ENCODE data around the gene PPM1N. TPM values are rescaled to one million over a fixed set of nuclear protein-coding genes. Genes with fewer than 3 reads are reported as not detected.

PPM1N gene
- total RNA-seq, 1 donor from 2014 or later = 0.48 TPM

- H3K36me3 Mint-ChIP-seq = peaks cover 4% of the 10 kb centered on the region
- H3K27ac Mint-ChIP-seq = peak overlapping the region; percentile 41
- DNase-seq (ENCODE audit: extremely low spot score, unreplicated experiment) = no peak
- H3K4me1 Mint-ChIP-seq (ENCODE audit: unreplicated experiment) = peaks cover 15% of the 10 kb centered on the region
- peak overlapping the region; percentile 44 for H3K4me3 Mint-ChIP-seq
- TF ChIP-seq CTCF (conservative IDR thresholded peaks at IDR 0.05) = no peak
- H3K9me3 Mint-ChIP-seq = no peaks in the 10 kb centered on the region
- no peaks in the 10 kb centered on the region for H3K27me3 Mint-ChIP-seq
These were observed 12.8 kb downstream of the PPM1N start for GRCh38 chr19:45511074-45511473.

- no peak for DNase-seq (ENCODE audit: extremely low spot score, unreplicated experiment)
- TF ChIP-seq CTCF (conservative IDR thresholded peaks at IDR 0.05) = no peak
- peak overlapping the region; percentile 46 for H3K27ac Mint-ChIP-seq
- no peak overlapping the region for H3K4me3 Mint-ChIP-seq
- H3K36me3 Mint-ChIP-seq = peaks cover 4% of the 10 kb centered on the region
- peaks cover 15% of the 10 kb centered on the region for H3K4me1 Mint-ChIP-seq (ENCODE audit: unreplicated experiment)
- H3K27me3 Mint-ChIP-seq = no peaks in the 10 kb centered on the region
- no peaks in the 10 kb centered on the region for H3K9me3 Mint-ChIP-seq
These were observed 14.7 kb downstream of the PPM1N start for GRCh38 chr19:45512881-45513483.

GRCh38 chr19:45514376-45515051, 16.3 kb downstream of the PPM1N start:
- H3K27me3 Mint-ChIP-seq = no peaks in the 10 kb centered on the region
- H3K36me3 Mint-ChIP-seq = peaks cover 4% of the 10 kb centered on the region
- no peak for TF ChIP-seq CTCF (conservative IDR thresholded peaks at IDR 0.05)
- no peak overlapping the region for H3K27ac Mint-ChIP-seq
- no peaks in the 10 kb centered on the region for H3K9me3 Mint-ChIP-seq
- no peak for DNase-seq (ENCODE audit: extremely low spot score, unreplicated experiment)
- H3K4me3 Mint-ChIP-seq = no peak overlapping the region
- peaks cover 10% of the 10 kb centered on the region for H3K4me1 Mint-ChIP-seq (ENCODE audit: unreplicated experiment)

- Mint-ChIP-seq H3K4me3 (no peak overlapping the region), H3K9me3 (no peaks in the 10 kb centered on the region), H3K27me3 (no peaks in the 10 kb centered on the region), H3K36me3 (no peaks in the 10 kb centered on the region), H3K27ac (no peak overlapping the region), H3K4me1 (ENCODE audit: unreplicated experiment) (peaks cover 5% of the 10 kb centered on the region)
- no peak for DNase-seq (ENCODE audit: extremely low spot score, unreplicated experiment)
- no peak for TF ChIP-seq CTCF (conservative IDR thresholded peaks at IDR 0.05)
These were observed 16.9 kb downstream of the PPM1N start for GRCh38 chr19:45515081-45515624.

- Mint-ChIP-seq H3K9me3 (no peaks in the 10 kb centered on the region), H3K27ac (no peak overlapping the region), H3K4me1 (ENCODE audit: unreplicated experiment) (peaks cover 5% of the 10 kb centered on the region), H3K36me3 (no peaks in the 10 kb centered on the region), H3K4me3 (no peak overlapping the region), H3K27me3 (no peaks in the 10 kb centered on the region)
- no peak for TF ChIP-seq CTCF (conservative IDR thresholded peaks at IDR 0.05)
- no peak for DNase-seq (ENCODE audit: extremely low spot score, unreplicated experiment)
These were observed 17.7 kb downstream of the PPM1N start for GRCh38 chr19:45515807-45516401.

All from type B pancreatic cell (in vitro differentiated cells).